AG04450 (cell line): ENCODE data around the gene ARPC1A. TPM values are rescaled to one million over a fixed set of nuclear protein-coding genes. Genes with fewer than 3 reads are reported as not detected.

Source experiments
- CTCF ChIA-PET: fragments of 300-600, 350-600 bp; formaldehyde crosslinking; extraction: SDS; loops from one replicate; lab custom pipeline; 2022; ENCODE audit warnings: antibody characterized with exemption, inconsistent platforms; lab: Charles Lee
- POLR2A ChIA-PET: fragments of 350-600 bp; formaldehyde crosslinking; extraction: SDS; loops from one replicate; lab custom pipeline; 2021; ENCODE audit warnings: antibody characterized with exemption, inconsistent platforms; lab: Yijun Ruan, JAX
- DNase-seq: peaks from one replicate; pipeline ENCODE4 v3.0.0-alpha.2; 2011; ENCODE audit warnings: low read depth, low spot score
- H3K27ac ChIP-seq: one replicate; pipeline ENCODE4 v1.5.1; 2012; ENCODE audit warnings: low read depth, low read length, control low read depth
- H3K27me3 ChIP-seq: one replicate; pipeline ENCODE4 v1.6.0; 2012; ENCODE audit warnings: low read length; ENCODE audit not compliant: control insufficient read depth, insufficient read depth
- H3K4me3 ChIP-seq: 2 replicates; pipeline ENCODE4 v1.5.1; 2011; ENCODE audit warnings: mild to moderate bottlenecking, low read depth, low read length, control low read depth
- H3K9me3 ChIP-seq: 2 replicates; pipeline ENCODE4 v1.5.1; 2012; ENCODE audit warnings: low read length; ENCODE audit not compliant: control insufficient read depth, insufficient read depth
- polyA plus RNA-seq: library from polyadenylated mRNA; depleted of rRNA; stranded (reverse); fragments of >200 nt; gene quantifications from 2 replicates; pipeline ENCODE4 v1.2.3, GENCODE V29; 2011
- TF ChIP-seq, protein P1 (sequence below): IDR thresholded peaks from 2 replicates; pipeline ENCODE4 v1.5.1; 2011; ENCODE audit warnings: low read depth, low read length, control low read depth, inconsistent platforms

ARPC1A gene
- polyA plus RNA-seq, 1 experiment, result 259 TPM

DNA sequence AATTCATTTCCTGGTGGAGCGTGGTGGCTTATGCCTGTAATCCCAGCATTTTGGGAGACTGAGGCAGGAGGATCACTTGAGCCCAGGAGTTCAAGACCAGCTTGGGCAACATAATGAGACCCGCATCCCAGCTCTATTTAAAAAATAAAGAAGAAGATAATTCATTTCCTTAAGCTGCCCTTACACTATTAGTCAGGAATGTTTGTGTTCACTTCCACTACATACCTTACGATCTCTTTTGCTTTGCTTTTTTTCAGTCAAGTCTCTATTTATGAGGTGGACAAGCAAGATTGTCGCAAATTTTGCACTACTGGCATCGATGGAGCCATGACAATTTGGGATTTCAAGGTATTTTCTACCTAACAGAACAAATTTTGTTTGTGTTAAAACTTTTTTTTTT is 37.6 kb downstream of the ARPC1A start:
- DNase-seq, result no peak
- Histone ChIP-seq H3K27me3 (no peaks in the 10 kb centered on the region), H3K4me3 (no peak overlapping the region), H3K27ac (peak overlapping the region; percentile 84), H3K9me3 (no peaks in the 10 kb centered on the region; the same call in 1 of the 2 replicates)
- ChIA-PET CTCF (interaction anchor here (0.5 kb wide), 1 partner anchor 366 kb away, joined by 3 read pairs; no protein-coding TSS in a partner anchor), POLR2A (interaction anchor here (0.6 to 1.2 kb wide), 5 partner anchors 9 to 226 kb away, joined by 3 to 4 read pairs (median 3); partner anchors contain the start of genes BUD31 and PDAP1)
- TF ChIP-seq, protein P1, sequence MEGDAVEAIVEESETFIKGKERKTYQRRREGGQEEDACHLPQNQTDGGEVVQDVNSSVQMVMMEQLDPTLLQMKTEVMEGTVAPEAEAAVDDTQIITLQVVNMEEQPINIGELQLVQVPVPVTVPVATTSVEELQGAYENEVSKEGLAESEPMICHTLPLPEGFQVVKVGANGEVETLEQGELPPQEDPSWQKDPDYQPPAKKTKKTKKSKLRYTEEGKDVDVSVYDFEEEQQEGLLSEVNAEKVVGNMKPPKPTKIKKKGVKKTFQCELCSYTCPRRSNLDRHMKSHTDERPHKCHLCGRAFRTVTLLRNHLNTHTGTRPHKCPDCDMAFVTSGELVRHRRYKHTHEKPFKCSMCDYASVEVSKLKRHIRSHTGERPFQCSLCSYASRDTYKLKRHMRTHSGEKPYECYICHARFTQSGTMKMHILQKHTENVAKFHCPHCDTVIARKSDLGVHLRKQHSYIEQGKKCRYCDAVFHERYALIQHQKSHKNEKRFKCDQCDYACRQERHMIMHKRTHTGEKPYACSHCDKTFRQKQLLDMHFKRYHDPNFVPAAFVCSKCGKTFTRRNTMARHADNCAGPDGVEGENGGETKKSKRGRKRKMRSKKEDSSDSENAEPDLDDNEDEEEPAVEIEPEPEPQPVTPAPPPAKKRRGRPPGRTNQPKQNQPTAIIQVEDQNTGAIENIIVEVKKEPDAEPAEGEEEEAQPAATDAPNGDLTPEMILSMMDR, result no peak

DNA sequence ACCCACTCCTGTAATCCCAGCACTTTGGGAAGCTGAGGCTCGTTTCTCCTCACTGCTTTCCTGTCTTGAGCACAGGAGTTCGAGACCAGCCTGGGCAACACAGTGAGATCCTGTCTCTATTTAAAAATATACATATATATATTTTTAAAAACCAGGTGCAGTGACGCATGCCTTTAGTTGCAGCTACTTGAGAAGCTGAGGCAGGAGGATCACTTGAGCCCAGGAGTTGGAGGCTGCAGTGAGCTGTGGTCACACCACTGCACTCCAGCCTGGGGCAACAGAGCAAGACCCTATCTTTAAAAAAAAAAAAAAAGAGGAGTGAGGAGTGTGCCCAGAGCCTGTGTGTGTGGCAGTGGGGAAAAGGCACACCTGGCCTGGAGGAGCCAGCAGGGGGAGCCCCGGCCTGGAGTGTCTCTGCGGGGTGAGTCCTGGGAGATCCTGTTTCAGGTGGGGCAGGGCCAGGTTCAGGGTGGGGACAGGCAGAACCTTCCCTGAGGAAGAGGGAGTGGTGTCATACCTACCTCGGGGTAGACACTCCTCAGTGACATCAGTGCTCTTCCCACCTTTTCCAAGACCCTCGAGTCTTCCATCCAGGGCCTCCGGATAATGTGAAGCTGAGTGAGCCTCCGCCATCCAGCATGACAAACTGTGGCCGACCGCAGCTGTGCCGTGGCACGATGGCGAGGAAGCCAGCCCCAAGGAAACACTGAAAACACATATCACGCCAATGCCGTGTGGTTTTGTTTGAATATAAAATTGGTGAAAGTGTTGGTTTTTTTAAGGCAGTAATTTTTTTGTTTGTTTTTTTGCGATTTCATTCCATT is 39.8 kb downstream of the ARPC1A start:
- no peaks in the 10 kb centered on the region; the same call in 1 of the 2 replicates for H3K9me3 ChIP-seq
- ChIA-PET CTCF (interaction anchor here (0.7 kb wide), 2 partner anchors 12 to 77 kb away, joined by 3 to 8 read pairs; no protein-coding TSS in a partner anchor), POLR2A (no interaction called here)
- no peak overlapping the region for H3K27ac ChIP-seq
- TF ChIP-seq, protein P1, result peak; percentile 44
- no peak for DNase-seq
- H3K4me3 ChIP-seq, result no peak overlapping the region
- H3K27me3 ChIP-seq, result no peaks in the 10 kb centered on the region

DNA sequence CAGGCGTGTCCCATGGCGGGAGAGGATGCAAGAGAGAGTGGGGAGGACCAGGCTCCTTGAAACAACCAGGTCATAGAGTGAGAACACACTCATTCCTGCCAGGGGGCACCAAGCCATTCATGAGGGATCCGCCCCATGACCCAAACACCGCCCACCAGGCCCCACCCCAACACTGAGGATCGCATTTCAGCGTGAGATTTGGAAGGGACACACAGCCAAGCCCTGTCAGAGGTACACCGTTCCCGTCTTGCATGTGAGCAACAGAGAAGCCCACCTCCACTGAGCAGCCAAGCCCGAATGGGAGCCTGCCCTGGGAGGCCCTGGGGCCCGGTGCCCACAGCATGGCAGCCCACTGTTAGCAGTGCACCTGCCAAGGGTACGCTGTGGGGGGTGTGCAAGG is 40.9 kb downstream of the ARPC1A start:
- no peak for DNase-seq
- H3K4me3 ChIP-seq, result no peak overlapping the region
- TF ChIP-seq, protein P1, result no peak
- no peaks in the 10 kb centered on the region for H3K27me3 ChIP-seq
- no peaks in the 10 kb centered on the region; the same call in 1 of the 2 replicates for H3K9me3 ChIP-seq
- ChIA-PET POLR2A (no interaction called here), CTCF (no interaction called here)
- no peak overlapping the region for H3K27ac ChIP-seq

DNA sequence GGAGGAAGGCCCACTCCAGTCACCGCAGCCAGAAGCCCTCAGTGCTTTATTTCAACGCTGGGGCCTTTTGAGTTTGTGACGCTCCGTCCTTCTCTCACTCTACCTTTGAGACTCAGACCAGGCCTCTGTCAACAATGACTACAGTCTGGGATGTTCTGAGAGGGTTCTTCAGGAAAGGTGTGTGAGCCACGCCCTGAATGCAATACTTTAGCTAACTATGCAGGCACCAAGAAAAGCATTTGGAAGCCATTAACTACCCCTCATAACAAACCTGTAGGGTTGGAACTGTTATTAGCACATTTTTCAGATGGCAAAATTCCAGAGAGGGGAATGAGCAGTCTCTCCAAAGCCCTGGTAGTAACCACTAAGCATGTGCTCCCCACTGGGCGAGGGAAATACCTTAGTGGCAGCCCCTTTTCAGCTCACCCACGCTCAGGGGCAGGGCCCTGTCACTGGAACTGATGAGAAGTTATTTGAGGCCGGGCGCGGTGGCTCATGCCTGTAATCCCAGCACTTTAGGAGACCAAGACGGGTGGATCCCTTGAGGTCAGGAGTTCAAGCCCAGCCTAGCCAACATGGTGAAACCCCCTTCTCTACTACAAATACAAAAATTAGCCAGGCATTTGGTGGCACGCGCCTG is 43.2 kb downstream of the ARPC1A start:
- POLR2A ChIA-PET, result no interaction called here
- Histone ChIP-seq H3K27ac (no peak overlapping the region), H3K27me3 (no peaks in the 10 kb centered on the region), H3K4me3 (no peak overlapping the region), H3K9me3 (no peaks in the 10 kb centered on the region; the same call in 1 of the 2 replicates)
- no peak for DNase-seq
- TF ChIP-seq, protein P1, result no peak
- CTCF ChIA-PET, result no interaction called here
